SU-DHL-6 (cell line): ENCODE data around the gene RENBP.

ENCODE experiments used
- EZH2phosphoT487 ChIP-seq: fragments of 200-600 bp; sonication (generic), shearing (Covaris generic); conservative IDR thresholded peaks from 2 replicates; pipeline ENCODE4 v1.6.1; 2018; ENCODE audit warnings: mild to moderate bottlenecking, antibody characterized with exemption, low read length, moderate library complexity, mixed read lengths
- TF ChIP-seq, protein P1 (sequence below): fragments of 200-600 bp; sonication (generic); IDR thresholded peaks from one replicate; pipeline ENCODE4 v1.5.1; 2017; ENCODE audit warnings: antibody characterized with exemption, mild to moderate bottlenecking, low read length, moderate library complexity; ENCODE audit not compliant: insufficient read depth, poor library complexity, severe bottlenecking

DNA sequence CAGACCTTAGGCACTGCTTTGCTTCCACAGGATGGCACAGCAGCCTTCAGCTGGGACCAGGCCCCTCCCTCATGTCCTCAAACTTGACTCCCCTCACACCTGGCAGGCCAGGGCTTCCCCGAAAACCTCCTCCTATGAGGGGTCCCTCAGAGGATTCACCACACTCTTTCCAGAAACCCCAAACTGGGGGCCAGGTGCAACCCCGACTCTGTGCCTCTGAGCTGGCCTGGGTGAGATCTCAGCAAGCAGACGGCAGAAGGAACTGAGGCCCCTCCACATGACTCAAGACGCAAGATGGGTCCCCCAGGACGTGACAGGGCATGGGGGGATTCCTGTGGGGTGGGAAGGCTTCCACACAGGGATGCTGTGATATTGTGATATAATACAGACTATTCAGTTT lies 21.0 kb upstream of the RENBP start:
- TF ChIP-seq, protein P1, sequence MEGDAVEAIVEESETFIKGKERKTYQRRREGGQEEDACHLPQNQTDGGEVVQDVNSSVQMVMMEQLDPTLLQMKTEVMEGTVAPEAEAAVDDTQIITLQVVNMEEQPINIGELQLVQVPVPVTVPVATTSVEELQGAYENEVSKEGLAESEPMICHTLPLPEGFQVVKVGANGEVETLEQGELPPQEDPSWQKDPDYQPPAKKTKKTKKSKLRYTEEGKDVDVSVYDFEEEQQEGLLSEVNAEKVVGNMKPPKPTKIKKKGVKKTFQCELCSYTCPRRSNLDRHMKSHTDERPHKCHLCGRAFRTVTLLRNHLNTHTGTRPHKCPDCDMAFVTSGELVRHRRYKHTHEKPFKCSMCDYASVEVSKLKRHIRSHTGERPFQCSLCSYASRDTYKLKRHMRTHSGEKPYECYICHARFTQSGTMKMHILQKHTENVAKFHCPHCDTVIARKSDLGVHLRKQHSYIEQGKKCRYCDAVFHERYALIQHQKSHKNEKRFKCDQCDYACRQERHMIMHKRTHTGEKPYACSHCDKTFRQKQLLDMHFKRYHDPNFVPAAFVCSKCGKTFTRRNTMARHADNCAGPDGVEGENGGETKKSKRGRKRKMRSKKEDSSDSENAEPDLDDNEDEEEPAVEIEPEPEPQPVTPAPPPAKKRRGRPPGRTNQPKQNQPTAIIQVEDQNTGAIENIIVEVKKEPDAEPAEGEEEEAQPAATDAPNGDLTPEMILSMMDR, result no peak
- no peak for TF ChIP-seq EZH2phosphoT487
